Measurements from ENCODE around the gene DLGAP4. TPM values are rescaled to one million over a fixed set of nuclear protein-coding genes. Genes with fewer than 3 reads are reported as not detected.

Gene DLGAP4
- total and polyA plus RNA-seq, 9 of the 15 experiments (the other 6 are each of a cell fraction or from before 2014, with no cell fraction given) = 0.31 to 34.1 (median 4.5) TPM

DNA sequence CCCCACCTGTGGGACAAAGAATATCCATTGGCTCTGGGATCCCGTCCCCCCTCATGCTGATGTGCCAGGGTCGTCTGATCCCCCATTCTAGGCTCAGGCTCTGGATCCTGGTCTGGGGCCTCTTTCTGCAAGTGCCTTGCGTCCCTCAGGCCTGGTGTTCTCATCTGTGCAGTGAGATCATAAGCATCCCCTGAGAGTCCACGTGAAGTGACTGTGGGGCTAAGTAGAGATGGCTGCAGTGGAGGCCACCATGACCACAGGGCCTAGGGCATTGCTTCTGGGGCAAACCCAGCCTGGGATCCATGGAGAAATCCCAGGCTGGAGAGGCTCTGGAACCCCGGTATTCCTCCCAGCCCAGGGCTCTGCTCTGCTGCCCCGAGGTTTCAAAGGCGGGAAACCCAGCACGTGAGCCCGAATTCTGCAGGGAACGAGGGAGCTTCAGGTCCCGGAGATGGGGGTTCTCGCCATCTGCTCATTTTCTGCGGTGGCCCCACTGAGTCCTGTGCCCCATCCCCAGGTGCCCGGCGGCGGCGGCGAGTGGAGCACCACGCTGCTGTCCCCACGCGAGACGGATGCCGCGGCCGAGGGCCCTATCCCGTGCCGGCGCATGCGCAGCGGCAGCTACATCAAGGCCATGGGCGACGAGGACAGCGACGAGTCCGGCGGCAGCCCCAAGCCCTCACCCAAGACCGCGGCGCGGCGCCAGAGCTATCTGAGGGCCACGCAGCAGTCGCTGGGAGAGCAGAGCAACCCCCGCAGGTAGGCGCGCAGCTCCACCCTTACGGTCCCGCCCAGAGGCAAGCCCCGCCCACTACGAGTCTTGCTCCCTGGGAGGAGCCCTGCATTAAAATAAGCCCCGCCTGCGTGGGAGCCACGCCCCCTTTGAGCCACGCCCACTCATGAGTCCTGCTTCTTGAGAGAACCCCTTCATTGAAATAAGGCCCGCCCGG, 129.7 kb downstream of the DLGAP4 start (continued):
- TF ChIP-seq, protein P1, sequence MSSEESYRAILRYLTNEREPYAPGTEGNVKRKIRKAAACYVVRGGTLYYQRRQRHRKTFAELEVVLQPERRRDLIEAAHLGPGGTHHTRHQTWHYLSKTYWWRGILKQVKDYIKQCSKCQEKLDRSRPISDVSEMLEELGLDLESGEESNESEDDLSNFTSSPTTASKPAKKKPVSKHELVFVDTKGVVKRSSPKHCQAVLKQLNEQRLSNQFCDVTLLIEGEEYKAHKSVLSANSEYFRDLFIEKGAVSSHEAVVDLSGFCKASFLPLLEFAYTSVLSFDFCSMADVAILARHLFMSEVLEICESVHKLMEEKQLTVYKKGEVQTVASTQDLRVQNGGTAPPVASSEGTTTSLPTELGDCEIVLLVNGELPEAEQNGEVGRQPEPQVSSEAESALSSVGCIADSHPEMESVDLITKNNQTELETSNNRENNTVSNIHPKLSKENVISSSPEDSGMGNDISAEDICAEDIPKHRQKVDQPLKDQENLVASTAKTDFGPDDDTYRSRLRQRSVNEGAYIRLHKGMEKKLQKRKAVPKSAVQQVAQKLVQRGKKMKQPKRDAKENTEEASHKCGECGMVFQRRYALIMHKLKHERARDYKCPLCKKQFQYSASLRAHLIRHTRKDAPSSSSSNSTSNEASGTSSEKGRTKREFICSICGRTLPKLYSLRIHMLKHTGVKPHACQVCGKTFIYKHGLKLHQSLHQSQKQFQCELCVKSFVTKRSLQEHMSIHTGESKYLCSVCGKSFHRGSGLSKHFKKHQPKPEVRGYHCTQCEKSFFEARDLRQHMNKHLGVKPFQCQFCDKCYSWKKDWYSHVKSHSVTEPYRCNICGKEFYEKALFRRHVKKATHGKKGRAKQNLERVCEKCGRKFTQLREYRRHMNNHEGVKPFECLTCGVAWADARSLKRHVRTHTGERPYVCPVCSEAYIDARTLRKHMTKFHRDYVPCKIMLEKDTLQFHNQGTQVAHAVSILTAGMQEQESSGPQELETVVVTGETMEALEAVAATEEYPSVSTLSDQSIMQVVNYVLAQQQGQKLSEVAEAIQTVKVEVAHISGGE (CRISPR knock-in tag; IDR thresholded peaks at IDR 0.05) = no peak
- TF ChIP-seq FOXK1 (CRISPR knock-in tag; IDR thresholded peaks at IDR 0.05; ENCODE audit: borderline replicate concordance) (0 out of 2 replicates have a peak, but pooled peaks have one; percentile 45), PHF21A (IDR thresholded peaks at IDR 0.05; ENCODE audit: borderline replicate concordance, low read depth) (no peak), NR1H2 (CRISPR knock-in tag; IDR thresholded peaks at IDR 0.05) (no peak), MCM3 (IDR thresholded peaks at IDR 0.05) (no peak), HNRNPL (IDR thresholded peaks at IDR 0.05; ENCODE audit: low read depth, low read length) (no peak), ZNF79 (CRISPR knock-in tag; IDR thresholded peaks at IDR 0.05; ENCODE audit: low read depth) (no peak), ZNF121 (CRISPR knock-in tag; conservative IDR thresholded peaks at IDR 0.05) (no peak), MBD2 (IDR thresholded peaks at IDR 0.05; ENCODE audit: borderline replicate concordance, low read depth) (0 out of 2 replicates have a peak, but pooled peaks have one; percentile 26), NCOR1 (IDR thresholded peaks at IDR 0.05) (no peak), TBL1XR1 (IDR thresholded peaks at IDR 0.05; ENCODE audit: low read length in 2 of 2) (no peak), ZNF384 (IDR thresholded peaks at IDR 0.05; ENCODE audit: low read depth, low read length) (no peak), ZNF174 (CRISPR knock-in tag; IDR thresholded peaks at IDR 0.05) (no peak), PHB (CRISPR knock-in tag; IDR thresholded peaks at IDR 0.05) (no peak), CBX2 (IDR thresholded peaks at IDR 0.05; ENCODE audit: insufficient read depth, low read length, poor library complexity, severe bottlenecking) (no peak)
- TF ChIP-seq, protein P2, sequence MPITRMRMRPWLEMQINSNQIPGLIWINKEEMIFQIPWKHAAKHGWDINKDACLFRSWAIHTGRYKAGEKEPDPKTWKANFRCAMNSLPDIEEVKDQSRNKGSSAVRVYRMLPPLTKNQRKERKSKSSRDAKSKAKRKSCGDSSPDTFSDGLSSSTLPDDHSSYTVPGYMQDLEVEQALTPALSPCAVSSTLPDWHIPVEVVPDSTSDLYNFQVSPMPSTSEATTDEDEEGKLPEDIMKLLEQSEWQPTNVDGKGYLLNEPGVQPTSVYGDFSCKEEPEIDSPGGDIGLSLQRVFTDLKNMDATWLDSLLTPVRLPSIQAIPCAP (CRISPR knock-in tag; IDR thresholded peaks at IDR 0.05; ENCODE audit: borderline replicate concordance) = no peak
- TF ChIP-seq, protein P3, sequence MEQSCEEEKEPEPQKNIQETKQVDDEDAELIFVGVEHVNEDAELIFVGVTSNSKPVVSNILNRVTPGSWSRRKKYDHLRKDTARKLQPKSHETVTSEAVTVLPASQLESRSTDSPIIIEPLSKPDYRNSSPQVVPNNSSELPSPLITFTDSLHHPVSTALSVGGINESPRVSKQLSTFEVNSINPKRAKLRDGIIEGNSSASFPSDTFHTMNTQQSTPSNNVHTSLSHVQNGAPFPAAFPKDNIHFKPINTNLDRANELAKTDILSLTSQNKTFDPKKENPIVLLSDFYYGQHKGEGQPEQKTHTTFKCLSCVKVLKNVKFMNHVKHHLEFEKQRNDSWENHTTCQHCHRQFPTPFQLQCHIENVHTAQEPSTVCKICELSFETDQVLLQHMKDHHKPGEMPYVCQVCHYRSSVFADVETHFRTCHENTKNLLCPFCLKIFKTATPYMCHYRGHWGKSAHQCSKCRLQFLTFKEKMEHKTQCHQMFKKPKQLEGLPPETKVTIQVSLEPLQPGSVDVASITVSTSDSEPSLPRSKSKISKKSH (CRISPR knock-in tag; IDR thresholded peaks at IDR 0.05) = no peak
- TF ChIP-seq, protein P4, sequence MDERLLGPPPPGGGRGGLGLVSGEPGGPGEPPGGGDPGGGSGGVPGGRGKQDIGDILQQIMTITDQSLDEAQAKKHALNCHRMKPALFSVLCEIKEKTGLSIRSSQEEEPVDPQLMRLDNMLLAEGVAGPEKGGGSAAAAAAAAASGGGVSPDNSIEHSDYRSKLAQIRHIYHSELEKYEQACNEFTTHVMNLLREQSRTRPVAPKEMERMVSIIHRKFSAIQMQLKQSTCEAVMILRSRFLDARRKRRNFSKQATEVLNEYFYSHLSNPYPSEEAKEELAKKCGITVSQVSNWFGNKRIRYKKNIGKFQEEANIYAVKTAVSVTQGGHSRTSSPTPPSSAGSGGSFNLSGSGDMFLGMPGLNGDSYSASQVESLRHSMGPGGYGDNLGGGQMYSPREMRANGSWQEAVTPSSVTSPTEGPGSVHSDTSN (CRISPR knock-in tag; IDR thresholded peaks at IDR 0.05; ENCODE audit: low read depth) = no peak
- TF ChIP-seq, protein P4 (tag; conservative IDR thresholded peaks at IDR 0.05; ENCODE audit: low read depth) = no peak

Measured in K562 (cell line).